DOHH2 (cell line): Measurements from ENCODE around the gene EML1.

Source experiments
- H3F3A ChIP-seq: fragments of 200-600 bp; sonication (generic), shearing (Covaris generic); 2 replicates; pipeline ENCODE4 v1.6.0; 2016; ENCODE audit warnings: antibody characterized with exemption, mild to moderate bottlenecking; ENCODE audit not compliant: control insufficient read depth, insufficient read depth
- H3K27ac ChIP-seq: fragments of 200-600 bp; sonication (generic); 2 replicates; pipeline ENCODE4 v1.5.1; 2014; ENCODE audit warnings: low read depth, mild to moderate bottlenecking, low read length, moderate library complexity
- H3K27me3 ChIP-seq: fragments of 200-600 bp; sonication (generic); 2 replicates; pipeline ENCODE4 v1.6.1; 2014; ENCODE audit warnings: mild to moderate bottlenecking, low read length, mixed read lengths; ENCODE audit not compliant: control insufficient read depth
- H3K36me3 ChIP-seq: fragments of 200-600 bp; sonication (generic); 2 replicates; pipeline ENCODE4 v1.6.1; 2014; ENCODE audit warnings: mild to moderate bottlenecking, low read length, moderate library complexity, mixed read lengths; ENCODE audit not compliant: control insufficient read depth
- H3K4me1 ChIP-seq: fragments of 200-600 bp; sonication (generic); 2 replicates; pipeline ENCODE4 v1.6.1; 2014; ENCODE audit warnings: mild to moderate bottlenecking, low read length, mixed read lengths; ENCODE audit not compliant: control insufficient read depth
- H3K4me2 ChIP-seq: fragments of 200-600 bp; sonication (generic); 2 replicates; pipeline ENCODE4 v1.6.0; 2014; ENCODE audit warnings: mild to moderate bottlenecking, low read length, moderate library complexity
- H3K4me3 ChIP-seq: fragments of 200-600 bp; sonication (generic); 2 replicates; pipeline ENCODE4 v1.5.1; 2014; ENCODE audit warnings: mild to moderate bottlenecking, low read length, mixed read lengths
- H3K79me2 ChIP-seq: fragments of 200-600 bp; sonication (generic); 2 replicates; pipeline ENCODE4 v1.6.1; 2014; ENCODE audit warnings: mild to moderate bottlenecking, low read length, mixed read lengths; ENCODE audit not compliant: control insufficient read depth
- H3K9me2 ChIP-seq: fragments of 200-600 bp; sonication (generic); replicated peaks from 2 replicates; pipeline ENCODE4 v1.6.1; 2014; ENCODE audit warnings: mild to moderate bottlenecking, low read length, mixed read lengths; ENCODE audit not compliant: control insufficient read depth
- H3K9me3 ChIP-seq: fragments of 200-600 bp; sonication (generic); 2 replicates; pipeline ENCODE4 v1.6.1; 2014; ENCODE audit warnings: antibody characterized with exemption, low read length, mixed read lengths; ENCODE audit not compliant: control insufficient read depth, insufficient read depth
- H4K20me1 ChIP-seq: fragments of 200-600 bp; sonication (generic); 2 replicates; pipeline ENCODE4 v1.6.0; 2014; ENCODE audit warnings: low read depth, mild to moderate bottlenecking, antibody characterized with exemption, low read length, moderate library complexity; ENCODE audit not compliant: control insufficient read depth, insufficient read depth
- EZH2phosphoT487 ChIP-seq: fragments of 200-600 bp; sonication (generic); IDR thresholded peaks from 2 replicates; pipeline ENCODE4 v1.6.1; 2017; ENCODE audit warnings: borderline replicate concordance, mild to moderate bottlenecking, antibody characterized with exemption, low read length, moderate library complexity, mixed read lengths
- TF ChIP-seq, protein P1 (sequence below): fragments of 200-600 bp; sonication (generic); IDR thresholded peaks from one replicate; pipeline ENCODE4 v1.5.1; 2014; ENCODE audit warnings: antibody characterized with exemption, mild to moderate bottlenecking, low read depth, low read length; ENCODE audit not compliant: poor library complexity, severe bottlenecking

Gene EML1

GRCh38 chr14:99872786-99873440 lies 79.7 kb downstream of the EML1 start:
- no peak overlapping the region for H3K4me3 ChIP-seq
- H3K36me3 ChIP-seq: no peaks in the 10 kb centered on the region
- TF ChIP-seq, protein P1, sequence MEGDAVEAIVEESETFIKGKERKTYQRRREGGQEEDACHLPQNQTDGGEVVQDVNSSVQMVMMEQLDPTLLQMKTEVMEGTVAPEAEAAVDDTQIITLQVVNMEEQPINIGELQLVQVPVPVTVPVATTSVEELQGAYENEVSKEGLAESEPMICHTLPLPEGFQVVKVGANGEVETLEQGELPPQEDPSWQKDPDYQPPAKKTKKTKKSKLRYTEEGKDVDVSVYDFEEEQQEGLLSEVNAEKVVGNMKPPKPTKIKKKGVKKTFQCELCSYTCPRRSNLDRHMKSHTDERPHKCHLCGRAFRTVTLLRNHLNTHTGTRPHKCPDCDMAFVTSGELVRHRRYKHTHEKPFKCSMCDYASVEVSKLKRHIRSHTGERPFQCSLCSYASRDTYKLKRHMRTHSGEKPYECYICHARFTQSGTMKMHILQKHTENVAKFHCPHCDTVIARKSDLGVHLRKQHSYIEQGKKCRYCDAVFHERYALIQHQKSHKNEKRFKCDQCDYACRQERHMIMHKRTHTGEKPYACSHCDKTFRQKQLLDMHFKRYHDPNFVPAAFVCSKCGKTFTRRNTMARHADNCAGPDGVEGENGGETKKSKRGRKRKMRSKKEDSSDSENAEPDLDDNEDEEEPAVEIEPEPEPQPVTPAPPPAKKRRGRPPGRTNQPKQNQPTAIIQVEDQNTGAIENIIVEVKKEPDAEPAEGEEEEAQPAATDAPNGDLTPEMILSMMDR: no peak
- TF ChIP-seq EZH2phosphoT487: no peak
- peaks cover 13% of the 10 kb centered on the region for H3K27me3 ChIP-seq
- H4K20me1 ChIP-seq: no peaks in the 10 kb centered on the region
- H3K9me2 ChIP-seq: no peaks in the 10 kb centered on the region
- no peaks in the 10 kb centered on the region for H3F3A ChIP-seq
- no peaks in the 10 kb centered on the region for H3K9me3 ChIP-seq
- H3K27ac ChIP-seq: no peak overlapping the region
- no peaks in the 10 kb centered on the region for H3K79me2 ChIP-seq
- H3K4me2 ChIP-seq: no peak overlapping the region
- H3K4me1 ChIP-seq: no peaks in the 10 kb centered on the region

- Histone ChIP-seq H3K27me3 (peaks cover 15% of the 10 kb centered on the region; the same call in 1 of the 2 replicates), H3K79me2 (no peaks in the 10 kb centered on the region), H4K20me1 (no peaks in the 10 kb centered on the region), H3K9me2 (no peaks in the 10 kb centered on the region), H3F3A (no peaks in the 10 kb centered on the region), H3K4me1 (no peaks in the 10 kb centered on the region), H3K27ac (no peak overlapping the region), H3K4me3 (no peak overlapping the region), H3K36me3 (no peaks in the 10 kb centered on the region), H3K4me2 (no peak overlapping the region), H3K9me3 (no peaks in the 10 kb centered on the region)
- no peak for TF ChIP-seq EZH2phosphoT487
- TF ChIP-seq, protein P1: no peak
Measured at GRCh38 chr14:99873653-99874052, 80.4 kb downstream of the EML1 start.

- Histone ChIP-seq H3K9me3 (no peaks in the 10 kb centered on the region), H3K9me2 (no peaks in the 10 kb centered on the region), H3K27me3 (peaks cover 14% of the 10 kb centered on the region; the same call in 1 of the 2 replicates), H3F3A (no peaks in the 10 kb centered on the region), H3K4me2 (no peak overlapping the region), H3K79me2 (no peaks in the 10 kb centered on the region), H3K27ac (no peak overlapping the region), H4K20me1 (no peaks in the 10 kb centered on the region), H3K4me1 (no peaks in the 10 kb centered on the region), H3K4me3 (no peak overlapping the region), H3K36me3 (no peaks in the 10 kb centered on the region)
- no peak for TF ChIP-seq EZH2phosphoT487
- TF ChIP-seq, protein P1: no peak
Measured at GRCh38 chr14:99874306-99874705, 81.1 kb downstream of the EML1 start.

GRCh38 chr14:99875421-99875820 lies 82.2 kb downstream of the EML1 start:
- no peaks in the 10 kb centered on the region for H3K79me2 ChIP-seq
- H3K4me1 ChIP-seq: no peaks in the 10 kb centered on the region
- TF ChIP-seq EZH2phosphoT487: no peak
- TF ChIP-seq, protein P1: no peak
- no peaks in the 10 kb centered on the region for H3F3A ChIP-seq
- no peak overlapping the region for H3K27ac ChIP-seq
- no peaks in the 10 kb centered on the region for H3K9me2 ChIP-seq
- H4K20me1 ChIP-seq: no peaks in the 10 kb centered on the region
- no peaks in the 10 kb centered on the region for H3K36me3 ChIP-seq
- peaks cover 13% of the 10 kb centered on the region; the same call in 1 of the 2 replicates for H3K27me3 ChIP-seq
- H3K4me2 ChIP-seq: no peak overlapping the region
- H3K4me3 ChIP-seq: no peak overlapping the region
- H3K9me3 ChIP-seq: no peaks in the 10 kb centered on the region
